Stimulated activated CD4-positive, alpha-beta T cell treated with anti-CD3 and anti-CD28 coated beads, Interleukin-2, amount 100 ng/mL, for 48 hours (primary cell): Measurements from ENCODE around the gene CAPG.
"Not testable (repeated sequence)": the region's sequence is repeated elsewhere in the genome, so short reads cannot be mapped to it uniquely, and the experiment has no call there.

Experiments
- DNase-seq, 2 donors: peaks; one replicate each; pipeline ENCODE4 v3.0.0-alpha.2; 2020

Gene CAPG

DNA sequence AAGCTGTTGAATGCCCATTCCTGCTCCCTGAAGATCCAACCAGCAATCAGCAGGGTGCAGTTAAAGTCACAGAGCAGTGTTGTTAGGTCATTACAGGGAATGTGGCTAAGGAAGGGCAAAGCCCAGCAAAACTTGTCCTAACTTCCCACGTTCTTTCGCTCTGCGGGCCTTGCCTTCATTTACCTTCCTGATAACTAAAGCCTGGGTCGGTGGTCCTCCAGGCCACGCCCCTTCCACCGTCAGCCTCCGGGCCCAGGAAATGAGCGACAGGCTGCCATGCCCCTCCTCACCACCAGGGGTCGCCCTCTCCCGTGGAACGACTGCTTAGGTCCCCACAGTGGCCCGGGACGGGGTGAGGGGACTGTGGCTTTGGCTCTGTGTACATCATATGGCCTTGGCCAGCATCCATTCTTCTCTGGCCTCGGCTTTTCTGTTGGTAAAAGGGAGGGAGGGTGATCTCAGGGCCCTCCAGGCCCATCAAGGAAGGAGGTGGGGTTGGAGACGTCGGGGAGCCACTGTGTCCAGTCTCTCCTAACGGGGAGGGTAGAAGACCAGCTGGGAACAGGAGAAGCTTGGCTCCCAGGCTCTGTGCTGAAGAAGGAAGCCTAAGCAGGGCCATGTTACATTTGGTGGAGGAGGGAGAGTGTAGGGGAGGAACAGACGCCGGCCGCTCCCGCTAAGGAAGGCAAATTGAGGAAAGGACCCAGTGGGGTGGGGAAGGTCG, 10.5 kb upstream of the CAPG start:
- DNase-seq: peak; percentile 98 to 99

DNA sequence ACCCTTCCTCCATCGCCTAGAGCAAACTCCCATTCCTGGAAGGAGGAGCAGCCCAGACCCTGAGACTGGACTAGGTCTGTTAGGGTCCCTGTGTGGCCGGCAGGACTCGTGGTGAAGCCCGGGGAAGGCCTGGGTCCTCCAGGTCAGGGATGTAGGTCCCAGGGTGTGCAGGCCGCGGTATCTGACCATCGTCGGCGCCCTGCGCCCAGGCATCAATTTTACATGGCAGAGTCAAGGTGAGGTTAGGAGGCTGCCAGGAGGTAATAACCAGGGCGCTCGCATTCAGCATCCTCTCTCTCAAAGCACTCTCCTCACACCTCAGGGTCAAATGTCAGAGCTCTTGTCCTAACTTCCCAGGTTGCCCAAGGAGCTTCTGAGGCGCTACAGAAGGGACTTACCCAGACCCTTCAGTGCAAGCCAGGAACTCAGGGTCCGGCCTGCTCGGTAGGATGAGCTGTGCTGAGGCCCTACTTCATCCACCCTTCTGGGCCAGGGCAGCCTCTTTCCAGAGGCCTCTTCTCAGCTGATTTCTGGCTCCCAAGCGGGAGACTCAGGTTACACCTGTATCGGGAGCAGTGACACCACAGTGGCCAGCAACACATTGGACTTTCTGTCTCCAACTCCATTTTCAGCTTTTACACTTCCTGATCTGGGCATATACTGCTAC, 9.0 kb upstream of the CAPG start:
- no peak for DNase-seq

GRCh38 chr2:85418132-85419008, 8.2 kb upstream of the CAPG start, which contains the start of gene SH2D6:
Gene SH2D6 (plus strand): TSS chr2:85418714. CDS start chr2:85429466, 10,752 bp downstream.
- DNase-seq: peak; percentile 80

GRCh38 chr2:85415980-85416650, 5.9 kb upstream of the CAPG start:
- DNase-seq: no peak

- DNase-seq: no peak
Measured at GRCh38 chr2:85414761-85415553, 4.8 kb upstream of the CAPG start.

DNA sequence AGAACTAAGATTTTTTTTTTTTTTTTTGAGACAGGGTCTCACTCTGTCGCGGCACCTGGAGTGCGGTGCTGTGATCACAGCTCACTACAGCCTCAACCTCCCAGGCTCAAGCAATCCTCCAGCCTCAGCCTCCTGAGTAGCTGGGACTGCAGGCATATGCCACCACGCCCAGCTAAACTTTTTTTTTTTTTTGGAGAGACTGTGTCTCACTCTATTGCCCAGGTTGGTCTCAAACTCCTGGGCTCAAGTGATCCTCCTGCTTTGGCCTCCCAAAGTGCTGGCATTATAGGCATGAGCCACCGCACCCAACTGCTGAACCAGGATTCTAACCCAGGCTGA, 4.2 kb upstream of the CAPG start:
- DNase-seq: not testable (repeated sequence)

GRCh38 chr2:85413592-85414420, 3.6 kb upstream of the CAPG start:
- DNase-seq: no peak

GRCh38 chr2:85411405-85411748, 1.2 kb upstream of the CAPG start:
- no peak for DNase-seq

DNA sequence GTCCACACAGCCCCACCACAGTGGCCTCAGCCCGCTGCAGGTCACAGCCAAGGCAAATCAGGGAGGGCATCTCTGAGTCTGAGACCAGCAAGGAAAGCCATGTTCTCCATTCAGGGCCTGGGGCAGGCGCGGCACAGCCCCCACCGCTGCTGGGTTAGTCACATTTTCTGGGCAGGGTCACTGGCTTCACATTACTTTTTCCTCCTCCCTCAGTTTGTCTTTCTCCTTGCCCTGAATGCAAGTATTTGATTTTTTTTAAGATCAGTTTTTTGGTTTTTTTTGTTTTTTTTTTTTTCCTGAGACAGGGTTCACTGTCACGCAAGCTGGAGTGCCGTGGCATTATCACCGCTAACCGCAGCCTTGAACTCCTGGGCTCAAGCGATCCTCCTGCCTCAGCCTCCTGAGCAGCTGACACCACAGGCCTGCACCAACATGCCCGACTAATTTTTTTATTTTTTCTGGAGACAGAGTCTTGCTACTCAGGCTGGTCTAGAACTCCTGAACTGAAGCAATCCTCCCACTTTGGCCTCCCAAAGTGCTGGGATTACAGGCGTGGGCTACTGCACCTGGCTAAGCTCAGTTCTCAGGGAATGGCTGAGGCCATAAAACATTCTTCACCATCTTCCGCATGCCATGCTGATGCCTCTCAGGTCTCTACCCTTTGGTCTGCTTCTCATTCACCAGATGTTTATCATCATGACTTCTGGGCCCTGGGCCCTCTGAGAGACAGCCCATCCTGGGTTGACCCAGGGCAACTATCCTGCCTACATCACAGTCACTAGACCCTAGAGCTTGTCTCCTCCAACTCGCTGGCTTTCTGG, 628 bp upstream of the CAPG start:
- no peak for DNase-seq

DNA sequence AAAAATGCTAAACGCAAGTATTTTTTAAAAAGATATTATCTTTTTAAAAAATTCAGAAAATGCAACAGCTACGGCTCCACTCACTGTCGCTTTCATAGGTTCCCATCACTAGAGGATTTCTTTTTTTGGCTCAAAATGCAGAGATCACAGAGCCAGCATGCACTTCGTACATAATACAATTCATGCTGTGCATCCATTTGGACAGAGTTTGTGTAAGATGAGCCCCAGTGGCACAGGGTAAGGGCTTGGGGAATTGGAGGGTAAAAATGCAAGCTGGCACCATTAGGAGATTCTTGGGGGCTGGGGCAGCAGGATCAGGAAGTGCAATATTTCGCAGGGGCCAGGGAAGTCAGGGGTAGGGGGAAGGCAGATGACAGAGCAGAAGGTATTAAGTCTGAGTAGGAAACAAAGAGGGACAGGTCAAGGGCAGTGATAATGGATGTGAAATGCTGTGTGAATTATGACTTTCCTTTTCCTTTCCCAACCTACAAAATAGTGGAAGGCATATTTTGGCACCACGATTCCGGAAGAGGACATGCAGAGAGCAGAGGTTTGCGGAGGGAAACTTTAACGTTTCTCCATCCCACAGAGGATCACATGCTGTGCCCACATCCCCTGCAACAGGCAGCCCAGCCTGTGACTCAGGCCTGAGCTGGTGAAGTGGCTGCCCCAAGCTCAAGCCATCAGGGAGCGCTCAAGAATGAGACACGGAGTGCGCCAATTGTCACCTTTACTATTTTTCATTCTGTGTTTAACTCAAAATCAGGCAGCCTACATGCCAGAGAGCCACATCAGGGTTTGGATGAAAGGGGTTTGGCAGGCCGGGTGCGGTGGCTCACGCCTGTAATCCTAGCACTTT, 4.7 kb downstream of the CAPG start:
- DNase-seq: peak; percentile 57 to 58

- DNase-seq: no peak
Measured at GRCh38 chr2:85401844-85402243, 8.3 kb downstream of the CAPG start.

GRCh38 chr2:85401464-85401805, 8.7 kb downstream of the CAPG start:
- no peak for DNase-seq

- DNase-seq: no peak
Measured at GRCh38 chr2:85400541-85401463, 9.4 kb downstream of the CAPG start.

GRCh38 chr2:85400023-85400422, 10.1 kb downstream of the CAPG start:
- no peak for DNase-seq

DNA sequence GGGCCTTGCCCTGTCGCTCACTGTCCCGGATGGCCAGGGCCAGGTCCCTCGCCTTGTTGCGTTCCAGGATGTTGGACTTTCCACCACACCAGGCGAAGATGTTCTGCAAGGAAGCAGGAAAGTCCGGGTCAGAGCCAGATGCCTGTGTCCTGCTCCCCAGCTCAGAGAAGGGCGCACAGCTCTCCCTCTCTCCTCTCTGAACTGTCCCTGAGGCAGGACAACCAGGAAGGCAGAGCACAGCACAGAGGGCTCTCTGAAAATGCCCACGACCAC, 11.0 kb downstream of the CAPG start:
- DNase-seq: no peak

DNA sequence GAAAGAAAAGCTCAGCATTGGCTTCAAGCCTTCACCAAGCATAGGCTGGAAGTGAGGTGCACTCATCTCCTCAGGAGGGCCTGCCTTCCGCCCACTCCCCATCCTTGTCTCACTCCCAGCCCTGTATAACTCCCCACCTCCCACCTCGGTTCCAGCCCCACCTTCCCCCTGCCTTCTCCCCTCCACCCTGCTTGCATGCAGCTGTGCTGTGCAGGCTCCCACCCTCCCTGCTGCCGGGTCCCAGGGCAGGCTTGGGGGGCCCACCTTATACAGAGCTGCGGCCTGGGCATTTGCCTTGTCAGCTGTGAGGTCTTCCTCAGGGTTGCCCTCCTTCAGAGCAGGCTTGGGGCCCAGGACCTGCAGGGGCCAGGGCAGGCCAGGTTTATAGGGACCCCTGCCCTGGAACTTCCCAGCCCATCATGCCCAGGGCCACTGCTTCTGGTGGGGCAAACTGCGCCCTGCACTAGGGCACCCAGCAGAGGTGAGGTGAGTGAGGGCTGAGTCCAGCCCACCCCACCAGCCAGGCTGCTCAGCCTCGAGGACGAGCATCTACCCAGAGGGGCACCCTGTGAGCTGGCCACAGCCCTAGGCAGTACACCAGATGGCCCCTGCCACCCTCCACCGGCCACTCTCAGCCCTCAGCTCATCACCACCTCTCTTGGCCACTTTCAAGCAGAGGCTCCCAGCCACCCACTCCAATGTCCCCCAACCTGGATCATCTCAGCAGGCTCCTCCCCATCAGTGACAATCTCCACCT, 11.6 kb downstream of the CAPG start:
- no peak for DNase-seq

- DNase-seq: no peak
Measured at GRCh38 chr2:85397925-85398331, 12.2 kb downstream of the CAPG start.
